ENCODE data around the gene TUFT1.

DNA sequence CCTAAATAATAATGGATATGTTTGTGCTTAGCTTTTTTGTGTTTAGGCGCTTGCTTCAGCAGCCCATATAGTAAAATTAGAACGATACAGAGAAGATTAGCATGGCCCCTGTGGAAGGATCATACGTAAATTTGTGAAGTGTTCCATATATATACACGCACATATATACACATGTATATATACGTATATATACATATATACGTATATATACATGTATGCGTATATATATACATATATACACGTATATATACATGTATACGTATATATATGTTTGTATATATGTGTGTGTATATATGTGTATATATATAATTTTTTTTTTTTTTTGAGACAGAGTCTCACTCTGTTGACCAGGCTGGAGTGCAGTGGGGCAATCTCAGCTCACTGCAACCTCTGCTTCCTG, 89.2 kb downstream of the TUFT1 start:
- no peak for TF ChIP-seq POLR2A (IDR thresholded peaks at IDR 0.05; ENCODE audit: low read depth, low read length)
- TF ChIP-seq POLR2AphosphoS5 (IDR thresholded peaks at IDR 0.05; ENCODE audit: low read depth, low read length): no peak
- no peak for TF ChIP-seq TAF1 (IDR thresholded peaks at IDR 0.05; ENCODE audit: borderline replicate concordance, low read depth, low read length)

Measured in GM12892 (cell line).